Measurements from ENCODE around the gene MEGF9.

DNA sequence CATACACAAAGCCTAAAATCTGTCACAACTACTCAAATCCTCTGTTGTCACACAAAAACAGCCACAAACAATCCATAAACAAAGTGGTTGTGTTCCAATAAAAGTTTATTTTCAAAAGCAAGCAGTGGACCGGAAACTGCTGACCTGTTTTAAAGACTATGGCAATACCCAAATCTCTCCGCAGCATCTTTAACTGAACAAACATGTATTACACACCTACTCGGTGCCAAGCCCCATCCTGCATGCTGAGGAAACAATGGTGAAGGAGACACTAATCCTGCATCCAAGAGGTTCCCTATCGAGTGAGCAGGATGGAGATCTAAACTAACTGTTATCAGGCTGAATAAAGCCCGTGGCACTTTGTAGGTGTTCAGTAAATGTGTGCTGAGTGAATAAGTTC, 145.5 kb downstream of the MEGF9 start:
- TF ChIP-seq, protein P1, sequence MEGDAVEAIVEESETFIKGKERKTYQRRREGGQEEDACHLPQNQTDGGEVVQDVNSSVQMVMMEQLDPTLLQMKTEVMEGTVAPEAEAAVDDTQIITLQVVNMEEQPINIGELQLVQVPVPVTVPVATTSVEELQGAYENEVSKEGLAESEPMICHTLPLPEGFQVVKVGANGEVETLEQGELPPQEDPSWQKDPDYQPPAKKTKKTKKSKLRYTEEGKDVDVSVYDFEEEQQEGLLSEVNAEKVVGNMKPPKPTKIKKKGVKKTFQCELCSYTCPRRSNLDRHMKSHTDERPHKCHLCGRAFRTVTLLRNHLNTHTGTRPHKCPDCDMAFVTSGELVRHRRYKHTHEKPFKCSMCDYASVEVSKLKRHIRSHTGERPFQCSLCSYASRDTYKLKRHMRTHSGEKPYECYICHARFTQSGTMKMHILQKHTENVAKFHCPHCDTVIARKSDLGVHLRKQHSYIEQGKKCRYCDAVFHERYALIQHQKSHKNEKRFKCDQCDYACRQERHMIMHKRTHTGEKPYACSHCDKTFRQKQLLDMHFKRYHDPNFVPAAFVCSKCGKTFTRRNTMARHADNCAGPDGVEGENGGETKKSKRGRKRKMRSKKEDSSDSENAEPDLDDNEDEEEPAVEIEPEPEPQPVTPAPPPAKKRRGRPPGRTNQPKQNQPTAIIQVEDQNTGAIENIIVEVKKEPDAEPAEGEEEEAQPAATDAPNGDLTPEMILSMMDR (IDR thresholded peaks at IDR 0.05): no peak
- no peak for TF ChIP-seq POLR2A (IDR thresholded peaks at IDR 0.05)
- TF ChIP-seq POLR2AphosphoS5 (IDR thresholded peaks at IDR 0.05): no peak
